ENCODE results near the gene SLC12A3. TPM values are rescaled to one million over a fixed set of nuclear protein-coding genes. Genes with fewer than 3 reads are reported as not detected.

Gene SLC12A3
- total RNA-seq, 3 donors from 2014 or later: not detected

DNA sequence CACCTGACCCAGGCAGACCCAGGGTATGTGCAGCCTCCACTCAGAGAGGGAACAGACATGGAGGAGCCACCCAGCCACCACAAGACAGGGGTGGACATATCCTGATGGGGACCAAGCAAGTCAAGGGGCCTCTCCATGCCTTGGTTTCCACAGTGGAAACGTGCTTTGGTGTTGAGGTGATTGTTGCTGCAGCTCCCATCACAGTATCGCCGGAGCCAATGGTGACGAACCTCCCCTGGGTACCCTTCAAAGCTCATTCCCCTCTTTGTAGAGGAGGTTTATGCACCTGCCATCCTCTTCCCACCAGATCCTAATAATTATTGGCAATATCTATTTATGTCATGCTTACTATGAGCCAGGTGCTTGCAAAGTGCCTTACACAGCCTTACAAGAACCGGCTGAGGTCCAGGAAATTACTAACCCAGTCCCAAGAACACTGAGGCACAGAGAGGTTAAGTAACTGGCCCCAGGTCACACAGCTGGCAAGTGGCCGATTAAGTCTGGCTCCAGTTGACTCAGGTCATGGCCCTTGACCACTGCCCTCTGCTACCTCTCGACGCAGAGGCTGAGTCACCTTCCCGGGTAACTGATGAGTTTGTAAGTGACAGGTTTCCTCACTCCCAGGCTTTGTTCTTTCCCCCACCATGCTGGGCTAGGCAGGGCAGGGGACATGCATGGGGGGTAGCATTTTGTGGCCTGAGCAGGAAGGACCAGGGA is 20.6 kb downstream of the SLC12A3 start:
- Histone ChIP-seq H3K36me3 (no peaks in the 10 kb centered on the region), H3K4me1 (no peaks in the 10 kb centered on the region), H3K9me3 (no peaks in the 10 kb centered on the region), H3K27me3 (no peaks in the 10 kb centered on the region), H3K27ac (no peak overlapping the region), H3K4me3 (no peak overlapping the region)
- TF ChIP-seq POLR2A (IDR thresholded peaks at IDR 0.05) (no peak), POLR2AphosphoS5 (IDR thresholded peaks at IDR 0.05) (no peak)
- TF ChIP-seq, protein P1, sequence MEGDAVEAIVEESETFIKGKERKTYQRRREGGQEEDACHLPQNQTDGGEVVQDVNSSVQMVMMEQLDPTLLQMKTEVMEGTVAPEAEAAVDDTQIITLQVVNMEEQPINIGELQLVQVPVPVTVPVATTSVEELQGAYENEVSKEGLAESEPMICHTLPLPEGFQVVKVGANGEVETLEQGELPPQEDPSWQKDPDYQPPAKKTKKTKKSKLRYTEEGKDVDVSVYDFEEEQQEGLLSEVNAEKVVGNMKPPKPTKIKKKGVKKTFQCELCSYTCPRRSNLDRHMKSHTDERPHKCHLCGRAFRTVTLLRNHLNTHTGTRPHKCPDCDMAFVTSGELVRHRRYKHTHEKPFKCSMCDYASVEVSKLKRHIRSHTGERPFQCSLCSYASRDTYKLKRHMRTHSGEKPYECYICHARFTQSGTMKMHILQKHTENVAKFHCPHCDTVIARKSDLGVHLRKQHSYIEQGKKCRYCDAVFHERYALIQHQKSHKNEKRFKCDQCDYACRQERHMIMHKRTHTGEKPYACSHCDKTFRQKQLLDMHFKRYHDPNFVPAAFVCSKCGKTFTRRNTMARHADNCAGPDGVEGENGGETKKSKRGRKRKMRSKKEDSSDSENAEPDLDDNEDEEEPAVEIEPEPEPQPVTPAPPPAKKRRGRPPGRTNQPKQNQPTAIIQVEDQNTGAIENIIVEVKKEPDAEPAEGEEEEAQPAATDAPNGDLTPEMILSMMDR (IDR thresholded peaks at IDR 0.05): no peak
- intact Hi-C loops (cut with DNase I; ENCODE audit: low total_unique reads): no loop called here
- DNase-seq (ENCODE audit: low spot score in 2 of 2): no peak

DNA sequence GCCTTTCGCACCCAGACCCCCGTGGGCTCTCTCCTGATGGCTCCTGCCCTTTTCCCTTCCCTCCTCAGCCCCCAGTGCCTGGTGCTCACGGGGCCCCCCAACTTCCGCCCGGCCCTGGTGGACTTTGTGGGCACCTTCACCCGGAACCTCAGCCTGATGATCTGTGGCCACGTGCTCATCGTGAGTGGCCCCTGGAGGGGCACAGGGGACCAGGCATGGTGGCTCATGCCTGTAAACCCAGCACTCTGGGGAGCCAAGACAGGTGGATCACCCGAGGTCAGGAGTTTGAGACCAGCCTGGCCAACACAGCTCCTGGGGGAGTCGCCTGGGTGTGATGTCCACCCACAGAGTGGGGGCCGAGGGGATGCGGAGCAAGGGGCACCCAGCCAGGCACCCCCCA is 21.3 kb downstream of the SLC12A3 start:
- H3K27me3 ChIP-seq: no peaks in the 10 kb centered on the region
- no peak overlapping the region for H3K27ac ChIP-seq
- no peaks in the 10 kb centered on the region for H3K4me1 ChIP-seq
- H3K4me3 ChIP-seq: no peak overlapping the region
- intact Hi-C loops (cut with DNase I; ENCODE audit: low total_unique reads): no loop called here
- no peaks in the 10 kb centered on the region for H3K36me3 ChIP-seq
- no peaks in the 10 kb centered on the region for H3K9me3 ChIP-seq
- DNase-seq (ENCODE audit: low spot score in 2 of 2): no peak
- TF ChIP-seq POLR2AphosphoS5 (IDR thresholded peaks at IDR 0.05): no peak
- TF ChIP-seq POLR2A (IDR thresholded peaks at IDR 0.05): no peak
- TF ChIP-seq, protein P1 (IDR thresholded peaks at IDR 0.05): no peak

DNA sequence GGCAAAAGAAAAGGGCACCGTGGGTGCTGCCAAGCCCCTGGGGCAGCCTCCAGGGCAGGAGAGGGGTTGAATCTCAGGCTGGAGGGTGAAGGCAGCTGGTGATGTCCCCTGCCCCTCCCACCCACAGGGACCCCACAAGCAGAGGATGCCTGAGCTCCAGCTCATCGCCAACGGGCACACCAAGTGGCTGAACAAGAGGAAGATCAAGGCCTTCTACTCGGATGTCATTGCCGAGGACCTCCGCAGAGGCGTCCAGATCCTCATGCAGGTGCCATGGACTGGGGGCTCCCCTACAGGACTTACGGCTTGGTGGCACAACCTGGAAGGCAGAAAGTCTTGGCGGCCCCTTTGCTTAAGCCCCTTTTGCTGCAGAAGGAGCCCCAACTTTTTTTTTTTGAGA is 21.8 kb downstream of the SLC12A3 start:
- no peak overlapping the region for H3K27ac ChIP-seq
- no peaks in the 10 kb centered on the region for H3K4me1 ChIP-seq
- no peak for DNase-seq (ENCODE audit: low spot score in 2 of 2)
- H3K4me3 ChIP-seq: no peak overlapping the region
- no peaks in the 10 kb centered on the region for H3K27me3 ChIP-seq
- intact Hi-C loops (cut with DNase I; ENCODE audit: low total_unique reads): no loop called here
- TF ChIP-seq, protein P1 (IDR thresholded peaks at IDR 0.05): no peak
- TF ChIP-seq POLR2AphosphoS5 (IDR thresholded peaks at IDR 0.05): no peak
- TF ChIP-seq POLR2A (IDR thresholded peaks at IDR 0.05): no peak
- no peaks in the 10 kb centered on the region for H3K36me3 ChIP-seq
- no peaks in the 10 kb centered on the region for H3K9me3 ChIP-seq

DNA sequence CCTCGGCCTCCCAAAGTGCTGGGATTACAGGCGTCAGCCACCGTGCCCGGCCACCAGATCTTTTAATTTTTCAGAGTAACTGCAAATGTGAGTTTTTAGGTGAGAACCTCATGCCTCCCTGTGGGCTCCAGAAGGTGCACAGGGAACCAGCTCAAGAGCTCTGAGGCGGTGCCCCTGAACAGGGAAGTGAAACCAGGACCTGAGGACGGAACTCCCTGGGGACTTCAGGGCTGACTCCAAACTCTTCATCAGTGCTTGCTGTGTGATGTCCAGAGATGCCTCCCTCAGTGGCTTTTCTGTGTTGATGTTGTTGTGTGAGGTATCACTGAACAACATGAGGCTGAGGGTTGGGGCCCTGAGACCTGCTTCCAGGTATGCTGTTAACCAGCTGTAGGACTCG is 23.8 kb downstream of the SLC12A3 start:
- intact Hi-C loops (cut with DNase I; ENCODE audit: low total_unique reads): no loop called here
- TF ChIP-seq POLR2AphosphoS5 (IDR thresholded peaks at IDR 0.05) (no peak), POLR2A (IDR thresholded peaks at IDR 0.05) (no peak)
- TF ChIP-seq, protein P1 (IDR thresholded peaks at IDR 0.05): no peak
- no peak overlapping the region for H3K4me3 ChIP-seq

DNA sequence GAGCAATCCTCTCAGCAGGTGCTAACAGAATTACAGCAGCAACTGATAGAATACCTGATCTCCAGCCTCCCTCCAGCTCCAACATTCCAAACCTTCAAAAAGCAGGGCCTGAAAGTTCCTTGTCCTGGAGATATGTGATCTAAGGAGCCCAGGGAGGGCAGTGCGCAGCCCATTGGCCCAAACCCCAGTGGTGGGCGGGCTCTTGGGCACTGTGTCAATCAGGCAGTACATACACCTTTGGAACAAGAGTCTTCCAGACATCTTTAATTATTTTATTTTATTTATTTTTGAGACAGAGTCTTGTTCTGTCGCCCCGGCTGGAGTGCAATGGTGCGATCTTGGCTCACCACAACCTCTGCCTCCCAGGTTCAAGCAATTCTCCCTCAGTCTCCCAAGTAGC is 24.2 kb downstream of the SLC12A3 start:
- no peaks in the 10 kb centered on the region for H3K36me3 ChIP-seq
- TF ChIP-seq, protein P1 (IDR thresholded peaks at IDR 0.05): no peak
- TF ChIP-seq POLR2A (IDR thresholded peaks at IDR 0.05): no peak
- no peak overlapping the region for H3K27ac ChIP-seq
- intact Hi-C loops (cut with DNase I; ENCODE audit: low total_unique reads): no loop called here
- H3K27me3 ChIP-seq: no peaks in the 10 kb centered on the region
- H3K4me1 ChIP-seq: no peaks in the 10 kb centered on the region
- DNase-seq (ENCODE audit: low spot score in 2 of 2): no peak
- H3K4me3 ChIP-seq: no peak overlapping the region
- H3K9me3 ChIP-seq: no peaks in the 10 kb centered on the region

More for the DNA sequence above, 23.8 kb downstream of the SLC12A3 start:
- Histone ChIP-seq H3K9me3 (no peaks in the 10 kb centered on the region), H3K27me3 (no peaks in the 10 kb centered on the region), H3K36me3 (no peaks in the 10 kb centered on the region), H3K4me1 (no peaks in the 10 kb centered on the region), H3K27ac (no peak overlapping the region)
- no peak for DNase-seq (ENCODE audit: low spot score in 2 of 2)

All from breast epithelium (tissue), 4 donors.